ENCODE results near the gene ACAD10. TPM values are rescaled to one million over a fixed set of nuclear protein-coding genes. Genes with fewer than 3 reads are reported as not detected.

ACAD10 gene
- total RNA-seq, 1 experiment from 2014 or later = 25.3 TPM

DNA sequence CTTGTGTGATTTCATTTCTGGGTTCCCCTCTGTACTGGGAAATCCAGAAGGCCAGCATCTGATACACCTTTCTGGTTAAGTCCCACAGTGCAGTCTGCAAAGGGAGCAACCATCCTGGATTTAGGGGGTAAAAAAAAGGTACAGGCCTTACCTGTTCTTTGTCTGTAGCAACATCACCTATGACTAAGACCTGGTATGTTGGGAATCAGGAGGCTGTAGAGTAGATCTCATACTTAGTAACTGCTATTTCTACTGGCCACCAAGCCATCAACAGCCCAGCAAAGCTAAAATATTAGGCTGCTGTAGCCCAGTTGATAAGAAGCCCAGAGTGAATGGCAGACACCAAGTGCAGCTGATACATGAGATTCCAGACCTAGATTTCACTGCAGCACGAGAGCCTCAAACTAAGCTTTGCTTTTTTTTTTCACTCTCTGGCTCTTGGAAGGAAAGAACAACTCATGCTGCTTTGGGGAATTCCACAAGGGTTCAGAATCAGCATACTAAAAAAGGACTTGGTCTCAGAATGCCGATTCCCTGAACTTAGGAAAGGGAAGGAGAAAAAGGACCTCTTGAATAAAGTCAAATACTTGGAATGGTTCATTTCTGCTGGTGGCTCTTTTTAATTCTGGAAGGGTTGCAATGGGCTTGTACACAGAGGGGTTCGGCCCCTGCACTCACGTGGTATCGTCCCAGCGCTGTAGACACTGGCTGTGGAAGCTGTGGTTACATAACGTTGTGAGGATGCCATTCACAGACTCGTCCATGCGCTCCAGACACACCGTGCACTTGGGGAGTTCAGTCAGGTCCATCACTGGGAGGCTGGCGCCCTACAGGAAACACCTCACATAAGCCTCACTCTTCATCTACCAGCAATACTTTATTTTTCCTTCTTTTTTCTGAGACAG, 20.6 kb upstream of the ACAD10 start:
- no TSS peak for BruUV-seq (replicated peaks)

DNA sequence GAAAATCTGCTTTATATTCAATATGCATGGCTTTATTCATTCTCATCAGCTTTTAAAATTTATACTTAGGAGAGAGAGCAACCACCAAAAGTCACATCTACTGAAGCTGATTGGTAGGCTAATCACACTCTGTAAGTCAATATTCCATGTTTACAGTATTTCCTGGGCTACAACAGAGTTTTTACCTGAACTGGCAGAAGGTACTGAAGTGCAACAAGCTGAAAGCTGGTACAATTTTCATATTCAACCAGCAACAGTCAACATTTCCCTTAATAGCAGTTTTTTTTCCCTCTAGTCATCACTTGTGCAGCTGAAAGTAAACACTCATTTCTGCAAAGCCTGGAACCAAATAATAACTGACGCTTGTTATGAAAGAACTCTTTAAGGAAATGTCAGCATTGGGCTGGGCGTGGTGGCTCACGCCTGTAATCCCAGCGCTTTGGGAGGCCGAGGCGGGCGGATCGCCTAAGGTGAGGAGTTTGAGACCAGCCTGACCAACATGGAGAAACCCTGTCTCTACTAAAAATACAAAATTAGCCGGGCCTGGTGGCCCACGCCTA, 13.0 kb upstream of the ACAD10 start:
- no peaks in the 10 kb centered on the region for H3K9me3 ChIP-seq (ENCODE audit: control insufficient read depth in 1 of 2, insufficient read depth in 1 of 2, low read depth in 1 of 2, low read length in 2 of 2)
- POLR2A ChIA-PET = interaction anchor here (1.0 kb wide), 1 partner anchor 276 kb away, joined by 3 read pairs; no protein-coding TSS in a partner anchor
- no TSS peak for BruUV-seq (replicated peaks)
- H3K27me3 ChIP-seq (ENCODE audit: insufficient read depth, low read length) = no peaks in the 10 kb centered on the region
- H3K9me2 ChIP-seq (ENCODE audit: insufficient read depth) = no peaks in the 10 kb centered on the region
- H3K4me1 ChIP-seq (ENCODE audit: control insufficient read depth in 1 of 2, insufficient read depth in 2 of 2, low read length in 2 of 2) = no peaks in the 10 kb centered on the region
- no peak overlapping the region for H2AFZ ChIP-seq (ENCODE audit: low read depth, low read length, poor library complexity, severe bottlenecking)
- intact Hi-C loops (cut with micrococcal nuclease) = loop anchor here (1.0 to 10.0 kb wide), 4 partner anchors 136 to 341 kb away; no protein-coding TSS in a partner anchor
- ATAC-seq (no peak), DNase-seq (ENCODE audit: low read depth, low spot score) (no peak)
- no peak overlapping the region for H3K9ac ChIP-seq (ENCODE audit: low read length)
- CTCF ChIA-PET = interaction anchor here (0.7 to 1.6 kb wide), 7 partner anchors 11 to 405 kb away, joined by 3 to 14 read pairs (median 3); no protein-coding TSS in a partner anchor
- H3K27ac ChIP-seq (ENCODE audit: low read depth, low read length) = no peak overlapping the region
- peaks cover 22 to 25% of the 10 kb centered on the region in 2 experiments for H3K36me3 ChIP-seq (ENCODE audit: control insufficient read depth in 1 of 2, insufficient read depth in 2 of 2, low read length in 2 of 2)
- H4K20me1 ChIP-seq (ENCODE audit: insufficient read depth) = no peaks in the 10 kb centered on the region
- H3K79me2 ChIP-seq (ENCODE audit: insufficient read depth, low read length) = no peaks in the 10 kb centered on the region
- H3K4me3 ChIP-seq (replicated peaks in 1 of 2; ENCODE audit: low read depth in 1 of 2, low read length in 2 of 2) = no peak overlapping the region
- H3K4me2 ChIP-seq (ENCODE audit: low read length) = no peak overlapping the region
- TF ChIP-seq CBX3 (IDR thresholded peaks at IDR 0.05; ENCODE audit: low read depth) = no peak
- TF ChIP-seq EZH2 (IDR thresholded peaks at IDR 0.05) = no peak
- TF ChIP-seq, protein P1, sequence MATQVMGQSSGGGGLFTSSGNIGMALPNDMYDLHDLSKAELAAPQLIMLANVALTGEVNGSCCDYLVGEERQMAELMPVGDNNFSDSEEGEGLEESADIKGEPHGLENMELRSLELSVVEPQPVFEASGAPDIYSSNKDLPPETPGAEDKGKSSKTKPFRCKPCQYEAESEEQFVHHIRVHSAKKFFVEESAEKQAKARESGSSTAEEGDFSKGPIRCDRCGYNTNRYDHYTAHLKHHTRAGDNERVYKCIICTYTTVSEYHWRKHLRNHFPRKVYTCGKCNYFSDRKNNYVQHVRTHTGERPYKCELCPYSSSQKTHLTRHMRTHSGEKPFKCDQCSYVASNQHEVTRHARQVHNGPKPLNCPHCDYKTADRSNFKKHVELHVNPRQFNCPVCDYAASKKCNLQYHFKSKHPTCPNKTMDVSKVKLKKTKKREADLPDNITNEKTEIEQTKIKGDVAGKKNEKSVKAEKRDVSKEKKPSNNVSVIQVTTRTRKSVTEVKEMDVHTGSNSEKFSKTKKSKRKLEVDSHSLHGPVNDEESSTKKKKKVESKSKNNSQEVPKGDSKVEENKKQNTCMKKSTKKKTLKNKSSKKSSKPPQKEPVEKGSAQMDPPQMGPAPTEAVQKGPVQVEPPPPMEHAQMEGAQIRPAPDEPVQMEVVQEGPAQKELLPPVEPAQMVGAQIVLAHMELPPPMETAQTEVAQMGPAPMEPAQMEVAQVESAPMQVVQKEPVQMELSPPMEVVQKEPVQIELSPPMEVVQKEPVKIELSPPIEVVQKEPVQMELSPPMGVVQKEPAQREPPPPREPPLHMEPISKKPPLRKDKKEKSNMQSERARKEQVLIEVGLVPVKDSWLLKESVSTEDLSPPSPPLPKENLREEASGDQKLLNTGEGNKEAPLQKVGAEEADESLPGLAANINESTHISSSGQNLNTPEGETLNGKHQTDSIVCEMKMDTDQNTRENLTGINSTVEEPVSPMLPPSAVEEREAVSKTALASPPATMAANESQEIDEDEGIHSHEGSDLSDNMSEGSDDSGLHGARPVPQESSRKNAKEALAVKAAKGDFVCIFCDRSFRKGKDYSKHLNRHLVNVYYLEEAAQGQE (IDR thresholded peaks at IDR 0.05; ENCODE audit: low read depth) = no peak
- TF ChIP-seq, protein P2, sequence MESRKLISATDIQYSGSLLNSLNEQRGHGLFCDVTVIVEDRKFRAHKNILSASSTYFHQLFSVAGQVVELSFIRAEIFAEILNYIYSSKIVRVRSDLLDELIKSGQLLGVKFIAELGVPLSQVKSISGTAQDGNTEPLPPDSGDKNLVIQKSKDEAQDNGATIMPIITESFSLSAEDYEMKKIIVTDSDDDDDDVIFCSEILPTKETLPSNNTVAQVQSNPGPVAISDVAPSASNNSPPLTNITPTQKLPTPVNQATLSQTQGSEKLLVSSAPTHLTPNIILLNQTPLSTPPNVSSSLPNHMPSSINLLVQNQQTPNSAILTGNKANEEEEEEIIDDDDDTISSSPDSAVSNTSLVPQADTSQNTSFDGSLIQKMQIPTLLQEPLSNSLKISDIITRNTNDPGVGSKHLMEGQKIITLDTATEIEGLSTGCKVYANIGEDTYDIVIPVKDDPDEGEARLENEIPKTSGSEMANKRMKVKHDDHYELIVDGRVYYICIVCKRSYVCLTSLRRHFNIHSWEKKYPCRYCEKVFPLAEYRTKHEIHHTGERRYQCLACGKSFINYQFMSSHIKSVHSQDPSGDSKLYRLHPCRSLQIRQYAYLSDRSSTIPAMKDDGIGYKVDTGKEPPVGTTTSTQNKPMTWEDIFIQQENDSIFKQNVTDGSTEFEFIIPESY (IDR thresholded peaks at IDR 0.05; ENCODE audit: extremely low read depth, insufficient replicate concordance, low read length) = no peak
- no peak for TF ChIP-seq ZFX (IDR thresholded peaks at IDR 0.05)
- no peak for TF ChIP-seq POLR2A (IDR thresholded peaks at IDR 0.05; ENCODE audit: borderline replicate concordance, extremely low read depth, insufficient read depth, insufficient read length)
- TF ChIP-seq ELF1 (IDR thresholded peaks at IDR 0.05; ENCODE audit: borderline replicate concordance, low read depth) = no peak
- TF ChIP-seq CEBPB (IDR thresholded peaks at IDR 0.05; ENCODE audit: low read depth) = no peak
- RAD21 ChIA-PET (ENCODE audit: low non-redundant PET in 1 of 2, low total read pairs in 2 of 2, uncharacterized antibody in 2 of 2, unreplicated experiment in 2 of 2) = no interaction called here

More for the DNA sequence above, 20.6 kb upstream of the ACAD10 start:
- Histone ChIP-seq H3K9me3 (ENCODE audit: control insufficient read depth in 1 of 2, insufficient read depth in 1 of 2, low read depth in 1 of 2, low read length in 2 of 2) (no peaks in the 10 kb centered on the region), H4K20me1 (ENCODE audit: insufficient read depth) (no peaks in the 10 kb centered on the region), H3K4me2 (ENCODE audit: low read length) (no peak overlapping the region), H3K9me2 (ENCODE audit: insufficient read depth) (no peaks in the 10 kb centered on the region), H3K9ac (ENCODE audit: low read length) (no peak overlapping the region), H3K27ac (ENCODE audit: low read depth, low read length) (no peak overlapping the region), H3K4me3 (replicated peaks in 1 of 2; ENCODE audit: low read depth in 1 of 2, low read length in 2 of 2) (no peak overlapping the region), H3K79me2 (ENCODE audit: insufficient read depth, low read length) (no peaks in the 10 kb centered on the region), H3K36me3 (ENCODE audit: control insufficient read depth in 1 of 2, insufficient read depth in 2 of 2, low read length in 2 of 2) (peaks cover 8 to 25% of the 10 kb centered on the region in 2 experiments), H3K4me1 (ENCODE audit: control insufficient read depth in 1 of 2, insufficient read depth in 2 of 2, low read length in 2 of 2) (no peaks in the 10 kb centered on the region), H2AFZ (ENCODE audit: low read depth, low read length, poor library complexity, severe bottlenecking) (no peak overlapping the region), H3K27me3 (ENCODE audit: insufficient read depth, low read length) (no peaks in the 10 kb centered on the region)
- no peak for DNase-seq (ENCODE audit: low read depth, low spot score)
- RAD21 ChIA-PET (ENCODE audit: low non-redundant PET in 1 of 2, low total read pairs in 2 of 2, uncharacterized antibody in 2 of 2, unreplicated experiment in 2 of 2) = no interaction called here
- TF ChIP-seq ZFX (IDR thresholded peaks at IDR 0.05) (no peak), SRF (IDR thresholded peaks at IDR 0.05; ENCODE audit: low read depth) (no peak)
- no peak for ATAC-seq
- intact Hi-C loops (cut with micrococcal nuclease) = no loop called here
- CTCF ChIA-PET = no interaction called here
- POLR2A ChIA-PET = no interaction called here

Data from HCT116 (cell line).